ENCODE results near the gene TPST2.

- no peak for TF ChIP-seq CTCF (IDR thresholded peaks at IDR 0.05)
- TF ChIP-seq POLR2A (IDR thresholded peaks at IDR 0.05) = no peak
These were observed 26.0 kb upstream of the TPST2 start for GRCh38 chr22:26615830-26616435.
